GM21825 (cell line): ENCODE measurements around the gene GUCY1A2.

Experiments used
- ATAC-seq: cut with Tn5 transposase; IDR thresholded peaks from one replicate; pipeline ENCODE4 v1.9.1; 2021; ENCODE audit warnings: mild to moderate bottlenecking, moderate library complexity; ENCODE audit not compliant: unreplicated experiment

GUCY1A2 gene

DNA sequence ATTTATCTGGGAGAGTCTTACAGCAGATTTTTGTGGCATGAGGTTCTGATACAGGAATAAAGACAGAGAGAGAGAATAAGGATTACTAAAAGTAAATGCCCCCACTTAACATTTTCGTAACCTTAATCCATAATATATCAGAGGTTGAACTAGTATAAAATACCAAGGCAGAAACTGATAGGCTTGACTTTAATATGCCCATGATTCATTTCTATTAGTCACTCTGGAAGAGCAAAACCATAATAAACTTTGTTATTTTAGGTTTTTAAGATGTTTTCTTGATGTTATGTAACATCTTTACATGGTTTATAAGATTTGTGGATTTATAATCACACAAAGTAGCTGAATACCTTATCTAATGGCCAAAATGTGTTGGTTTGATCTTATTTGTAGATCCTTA, 19.1 kb downstream of the GUCY1A2 start:
- ATAC-seq = no peak

DNA sequence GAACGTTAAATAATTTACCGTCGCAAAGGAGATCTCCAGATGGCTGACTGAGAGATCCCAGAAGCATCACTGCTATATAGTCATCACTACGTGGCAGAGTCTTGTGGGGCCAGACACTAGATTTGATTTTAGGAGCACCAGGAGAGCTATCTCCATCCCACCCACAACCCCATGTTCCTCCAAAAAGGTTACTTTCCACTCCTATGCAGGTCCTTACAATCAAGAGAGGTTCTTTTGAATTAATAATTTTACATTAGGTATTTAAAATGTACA, 19.4 kb downstream of the GUCY1A2 start:
- no peak for ATAC-seq

- no peak for ATAC-seq
Measured at GRCh38 chr11:106998116-106998915, 20.0 kb downstream of the GUCY1A2 start.

DNA sequence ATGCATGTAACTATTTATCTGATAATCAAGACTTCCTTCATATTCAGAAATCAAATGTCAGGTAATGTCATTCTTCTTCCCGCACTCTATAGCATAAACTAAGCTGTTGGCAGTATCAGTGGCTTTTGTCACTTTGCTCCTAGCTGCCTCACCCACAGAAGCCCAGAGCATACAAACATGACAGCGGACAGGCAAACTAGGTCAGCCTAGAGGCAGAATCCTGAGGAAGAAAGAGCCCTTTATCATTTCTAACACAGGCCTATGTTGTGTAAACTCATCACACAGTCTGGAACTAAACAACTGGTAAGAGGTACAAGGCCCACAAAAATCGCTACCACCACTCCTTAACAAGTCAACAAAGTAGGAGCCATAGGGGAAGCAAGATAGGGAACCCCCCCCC, 21.0 kb downstream of the GUCY1A2 start:
- ATAC-seq = no peak

- no peak for ATAC-seq
Measured at GRCh38 chr11:106996691-106997090, 21.6 kb downstream of the GUCY1A2 start.

DNA sequence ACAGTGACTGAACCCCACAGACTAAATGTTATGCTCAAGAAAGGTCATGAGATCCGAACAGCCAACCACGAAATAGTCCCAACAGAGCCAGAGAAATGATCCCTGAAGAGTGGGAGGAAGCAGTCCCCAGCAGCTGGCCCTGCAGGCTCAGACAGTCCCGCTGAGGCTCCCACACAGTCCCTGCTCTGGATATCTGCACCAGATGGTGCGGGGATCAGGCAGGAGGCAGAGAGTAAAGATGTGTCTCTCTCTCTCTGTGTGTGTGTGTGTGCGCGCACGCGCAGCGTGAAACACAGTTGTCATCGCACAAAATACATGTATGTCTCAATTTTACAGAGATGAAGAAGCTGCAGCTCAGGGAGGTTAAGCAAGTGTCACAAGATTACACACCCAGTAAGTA, 27.9 kb downstream of the GUCY1A2 start:
- ATAC-seq = no peak

DNA sequence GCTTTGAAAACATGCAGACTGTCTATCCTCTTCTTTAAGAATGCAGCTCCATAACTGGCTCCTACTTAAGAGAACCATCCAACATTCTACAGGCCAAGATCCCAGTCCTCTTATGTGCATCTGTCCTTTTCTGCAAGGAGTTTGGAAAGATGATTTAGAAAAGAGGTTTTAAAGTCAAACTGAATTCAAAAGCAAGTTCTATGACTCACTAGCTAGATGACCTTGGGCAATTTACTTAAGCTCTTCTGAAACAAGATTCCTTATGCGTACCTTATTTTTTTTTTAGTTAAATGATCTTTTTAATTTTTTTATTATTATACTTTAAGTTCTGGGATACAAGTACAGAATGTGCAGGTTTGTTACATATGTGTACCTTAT, 29.2 kb downstream of the GUCY1A2 start:
- no peak for ATAC-seq

DNA sequence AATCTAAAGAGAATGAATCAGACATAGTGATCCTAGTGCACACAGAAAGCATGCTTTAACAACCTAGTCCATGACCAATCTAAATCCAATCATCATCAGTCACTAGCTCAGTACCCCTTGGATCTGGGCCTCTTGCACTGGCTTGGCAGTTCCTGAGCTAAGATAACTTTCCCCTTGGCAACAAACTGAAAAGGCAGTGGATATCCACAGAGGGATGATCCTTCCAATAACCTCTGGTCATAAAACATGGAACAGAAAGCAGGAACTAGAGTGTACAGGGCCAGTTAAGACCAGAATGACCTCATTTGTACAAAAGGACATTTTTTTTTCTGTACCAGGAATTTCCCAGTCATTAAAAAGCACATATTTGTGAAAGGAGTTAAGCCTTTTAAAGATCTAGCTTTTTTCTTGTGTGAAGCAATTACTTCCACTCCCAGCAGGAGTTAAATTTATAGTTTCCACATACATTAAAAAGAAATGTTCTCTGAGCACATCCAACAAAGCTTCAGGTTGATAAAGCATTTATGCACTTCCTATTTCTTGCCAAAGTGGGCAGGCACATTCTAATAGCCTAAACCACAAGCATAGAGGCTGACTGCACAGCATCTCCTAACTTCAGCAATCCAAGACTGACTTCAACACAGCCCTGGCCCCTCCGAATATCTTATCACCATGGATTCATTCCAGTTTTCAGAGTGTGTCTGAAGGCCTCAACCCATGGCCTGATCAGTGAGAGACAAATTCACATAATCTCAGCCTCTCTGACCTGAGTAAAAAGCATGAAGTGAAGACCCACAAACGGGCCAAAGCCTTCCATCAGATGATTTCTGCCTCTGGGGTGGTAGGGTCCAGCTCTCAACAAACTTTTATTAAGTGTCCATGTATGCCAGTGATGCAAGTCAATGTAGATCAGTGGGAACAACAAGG, 29.9 kb downstream of the GUCY1A2 start:
- no peak for ATAC-seq

DNA sequence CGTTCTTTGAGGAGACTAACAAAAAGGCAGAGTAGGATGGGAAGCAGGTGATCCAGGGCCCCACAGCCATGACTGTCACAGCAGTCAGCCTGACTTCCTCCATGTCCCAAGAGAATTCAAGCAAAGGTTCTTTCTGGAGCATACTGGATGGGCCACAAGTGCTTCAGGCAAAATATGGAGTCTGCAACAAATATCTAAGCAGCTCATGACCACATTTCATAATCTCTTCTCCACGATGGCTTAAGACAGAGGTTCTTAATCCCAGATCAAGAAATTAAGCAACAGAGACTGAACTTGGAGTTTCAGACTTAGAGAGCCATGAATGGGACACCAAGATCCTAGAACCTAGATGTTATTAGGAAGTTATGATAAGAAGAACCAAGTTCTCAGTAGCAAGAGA, 31.6 kb downstream of the GUCY1A2 start:
- ATAC-seq = no peak

- no peak for ATAC-seq
Measured at GRCh38 chr11:106986261-106986660, 32.0 kb downstream of the GUCY1A2 start.

DNA sequence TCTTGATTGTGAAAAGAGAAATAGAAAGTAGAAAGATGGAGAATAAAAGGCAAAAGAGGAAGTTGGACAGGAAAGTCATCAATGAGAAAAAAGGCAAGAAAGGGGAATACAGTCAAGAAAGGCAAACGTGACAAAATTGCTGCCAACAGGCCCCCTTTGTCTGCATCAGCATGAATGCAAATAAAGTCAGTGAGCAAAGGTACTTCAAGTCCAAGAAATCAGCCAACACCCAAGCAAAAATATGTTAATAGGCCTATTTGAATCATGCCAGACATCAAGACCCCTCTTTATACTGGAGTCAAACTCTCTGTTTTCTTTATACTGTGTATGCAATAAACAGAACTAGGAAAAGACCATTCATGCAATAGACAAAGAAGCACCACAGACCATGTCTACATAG, 34.3 kb downstream of the GUCY1A2 start:
- no peak for ATAC-seq

- no peak for ATAC-seq
Measured at GRCh38 chr11:106983261-106983660, 35.0 kb downstream of the GUCY1A2 start.

DNA sequence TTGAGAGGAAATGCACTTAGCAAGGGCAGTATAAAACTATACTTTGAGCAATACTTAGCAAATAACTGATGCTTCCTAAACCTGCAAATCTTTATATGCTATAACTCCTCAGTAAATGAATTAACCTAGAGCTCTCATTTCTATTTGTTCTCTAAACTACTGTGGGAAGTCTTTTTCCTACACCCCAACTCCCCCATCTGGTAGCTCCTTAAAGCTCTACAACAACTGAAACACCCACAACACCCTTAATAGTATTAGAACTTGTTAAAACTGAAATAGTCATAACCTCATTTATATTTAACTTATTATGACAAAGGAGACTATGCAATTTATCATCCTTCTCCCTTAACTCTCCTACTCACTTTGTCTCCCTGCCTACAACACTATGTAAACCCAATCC, 43.4 kb downstream of the GUCY1A2 start:
- no peak for ATAC-seq

DNA sequence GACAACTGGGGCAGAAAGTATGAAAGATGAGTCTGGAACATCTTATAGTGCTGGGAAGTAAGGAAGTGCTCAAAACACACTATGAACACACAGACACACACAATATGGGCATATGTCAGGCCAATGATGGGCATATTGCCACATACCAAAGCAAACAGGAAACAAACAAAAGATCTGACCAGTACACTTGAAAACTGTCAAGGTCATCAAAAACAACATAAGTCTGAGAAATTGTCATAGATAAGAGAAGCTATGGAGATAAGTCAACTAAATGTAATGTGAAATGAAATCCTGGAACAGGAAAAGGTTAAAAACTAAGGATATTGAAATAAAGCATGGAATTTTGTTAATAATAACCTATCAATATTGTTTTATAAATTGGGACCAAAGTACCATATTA, 46.4 kb downstream of the GUCY1A2 start:
- ATAC-seq = no peak

DNA sequence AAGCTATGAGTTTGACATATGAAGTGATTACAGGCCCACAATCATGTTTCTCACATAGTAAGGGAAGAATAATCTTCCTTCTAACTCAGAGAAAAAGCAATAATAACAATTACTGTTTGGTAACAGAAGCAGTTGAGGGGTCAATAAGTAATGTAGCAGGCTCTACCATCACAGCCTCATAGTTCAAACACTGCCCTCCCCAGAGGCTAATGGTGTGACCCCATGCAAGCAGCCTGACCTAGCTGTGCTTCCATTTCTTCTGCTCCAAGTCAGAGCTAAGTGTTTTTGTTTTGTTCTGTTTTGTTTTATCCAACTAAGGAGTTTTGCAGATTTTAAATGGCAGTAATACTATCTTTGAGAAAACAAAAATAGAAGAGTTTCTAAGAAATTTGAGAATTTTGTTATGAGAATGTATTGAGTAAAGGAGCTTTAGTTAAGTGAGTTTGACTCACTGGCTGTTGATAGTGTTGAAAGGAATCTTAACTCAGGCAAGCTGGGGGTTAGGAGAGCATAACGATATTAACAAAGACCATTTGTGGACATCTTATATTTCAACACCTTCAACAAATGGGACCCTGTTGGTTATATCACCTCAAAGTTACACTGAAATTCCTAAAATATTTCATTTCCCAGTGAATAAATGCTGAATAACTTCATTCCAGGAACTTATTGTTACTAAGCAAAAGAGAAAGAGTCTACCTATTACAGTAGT, 48.5 kb downstream of the GUCY1A2 start:
- no peak for ATAC-seq

- no peak for ATAC-seq
Measured at GRCh38 chr11:106962995-106963394, 55.3 kb downstream of the GUCY1A2 start.

- ATAC-seq = no peak
Measured at GRCh38 chr11:106961518-106961917, 56.8 kb downstream of the GUCY1A2 start.

DNA sequence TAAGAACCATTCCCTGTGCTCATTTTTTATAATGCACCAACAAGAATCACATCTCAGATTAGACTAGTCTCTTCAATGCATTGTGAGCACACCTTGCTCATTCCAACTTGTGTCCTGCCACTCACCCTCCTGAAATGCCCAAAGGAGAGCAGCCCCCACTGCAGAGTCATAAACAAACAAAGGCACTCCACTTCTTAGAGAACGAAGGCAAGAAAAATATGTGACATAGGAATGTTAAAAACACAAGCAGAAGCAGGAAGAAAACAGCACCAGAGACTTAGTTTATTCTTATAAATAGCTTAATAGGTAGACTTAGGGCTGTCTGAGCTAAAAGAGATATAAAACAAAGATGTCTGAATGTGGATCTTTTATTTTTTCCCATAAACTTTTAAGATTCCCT, 57.2 kb downstream of the GUCY1A2 start:
- no peak for ATAC-seq

DNA sequence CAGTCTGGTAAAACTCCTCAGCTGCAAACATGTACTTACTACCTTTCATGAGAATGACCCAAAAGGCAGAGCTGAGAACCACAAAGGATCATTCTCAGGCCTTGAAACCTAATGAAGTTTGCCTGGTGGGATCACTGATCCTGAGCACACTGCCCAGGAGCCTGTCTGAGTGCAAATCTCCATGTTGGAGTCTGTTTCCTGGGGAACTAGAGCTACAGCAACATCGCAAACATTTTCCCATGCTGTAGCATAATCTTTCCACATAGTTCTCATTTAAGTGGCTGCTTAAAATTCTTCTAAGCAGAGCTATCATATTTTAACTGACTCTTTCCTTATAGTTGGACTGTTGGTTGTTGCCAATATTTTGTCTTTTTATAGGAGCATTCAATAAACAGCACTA, 58.5 kb downstream of the GUCY1A2 start:
- ATAC-seq = no peak

DNA sequence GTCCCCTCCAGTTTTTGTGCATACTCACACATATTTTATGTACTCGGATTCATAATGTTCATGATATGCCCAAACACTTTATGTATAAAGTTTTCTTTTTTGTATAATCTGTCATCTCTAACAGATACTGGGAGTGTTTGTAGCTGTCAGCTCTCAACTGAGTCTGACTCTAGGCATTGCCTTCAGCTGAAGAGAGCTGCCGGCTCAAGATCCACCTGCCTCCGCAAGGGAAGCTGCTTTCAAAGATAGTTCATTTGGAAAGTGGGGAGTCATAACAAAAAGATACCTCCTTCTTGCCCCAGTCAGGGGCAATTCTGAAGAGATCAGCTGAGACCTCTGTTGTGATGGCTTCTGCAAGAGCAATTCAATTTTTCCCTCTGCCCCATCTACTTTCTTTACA, 58.9 kb downstream of the GUCY1A2 start:
- ATAC-seq = no peak

- no peak for ATAC-seq
Measured at GRCh38 chr11:106958517-106959248, 59.6 kb downstream of the GUCY1A2 start.
